ENCODE measurements around the gene SRSF12.
"Not testable (repeated sequence)": the region's sequence is repeated elsewhere in the genome, so short reads cannot be mapped to it uniquely, and the experiment has no call there.

The SRSF12 gene

GRCh38 chr6:89069536-89070163, 48.2 kb downstream of the SRSF12 start:
- no peak for DNase-seq

- no peak for DNase-seq
Measured at GRCh38 chr6:89068695-89069094, 49.2 kb downstream of the SRSF12 start.

GRCh38 chr6:89067796-89068195, 50.1 kb downstream of the SRSF12 start:
- no peak for DNase-seq

- DNase-seq: no peak
Measured at GRCh38 chr6:89066940-89067646, 50.8 kb downstream of the SRSF12 start.

GRCh38 chr6:89066121-89066520, 51.8 kb downstream of the SRSF12 start:
- not testable (repeated sequence) for DNase-seq

GRCh38 chr6:89064931-89065330, 52.9 kb downstream of the SRSF12 start:
- DNase-seq: not testable (repeated sequence)

- DNase-seq: no peak
Measured at GRCh38 chr6:89063881-89064280, 54.0 kb downstream of the SRSF12 start.

GRCh38 chr6:89059227-89059626, 58.6 kb downstream of the SRSF12 start:
- DNase-seq: no peak

- no peak for DNase-seq
Measured at GRCh38 chr6:89058627-89059026, 59.2 kb downstream of the SRSF12 start.

- DNase-seq: no peak
Measured at GRCh38 chr6:89057759-89058158, 60.1 kb downstream of the SRSF12 start.

GRCh38 chr6:89054208-89054607, 63.7 kb downstream of the SRSF12 start:
- DNase-seq: no peak

- no peak for DNase-seq
Measured at GRCh38 chr6:89051676-89052075, 66.2 kb downstream of the SRSF12 start.

GRCh38 chr6:89050697-89051096, 67.2 kb downstream of the SRSF12 start:
- DNase-seq: no peak

GRCh38 chr6:89050155-89050554, 67.7 kb downstream of the SRSF12 start:
- DNase-seq: no peak

- no peak for DNase-seq
Measured at GRCh38 chr6:89048985-89049384, 68.9 kb downstream of the SRSF12 start.

- DNase-seq: no peak
Measured at GRCh38 chr6:89048288-89048923, 69.5 kb downstream of the SRSF12 start.

- no peak for DNase-seq
Measured at GRCh38 chr6:89047473-89047872, 70.4 kb downstream of the SRSF12 start.
